Ovary (tissue), 10 donors: ENCODE data around the gene SPCS3. TPM values are rescaled to one million over a fixed set of nuclear protein-coding genes. Genes with fewer than 3 reads are reported as not detected.

Experiments
- DNase-seq, 5 donors: peaks; one replicate each; pipeline ENCODE4 v3.0.0-alpha.2; 2019 to 2020
- H3K27ac ChIP-seq, 2 donors: fragments of 200-600 bp; one replicate each; pipeline versions ENCODE4 v1.5.1 to v1.8.0; 2019 to 2022
- H3K27me3 ChIP-seq: fragments of 200-600 bp; one replicate; pipeline ENCODE4 v1.8.0; 2022
- H3K36me3 ChIP-seq: fragments of 200-600 bp; sonication (generic); one replicate; pipeline ENCODE4 v1.5.1; 2019
- H3K4me1 ChIP-seq: one replicate; pipeline ENCODE4 v1.8.1; 2013; ENCODE audit warnings: mild to moderate bottlenecking, moderate library complexity; ENCODE audit not compliant: insufficient read depth
- H3K4me3 ChIP-seq: fragments of 200-600 bp; sonication (generic); one replicate; pipeline ENCODE4 v1.5.1; 2017
- H3K9me3 ChIP-seq, 2 donors: fragments of 200-600 bp in 1 of 2; sonication (generic) in 1 of 2; one replicate each; pipeline versions ENCODE4 v1.5.1 to v1.8.1; 2013 to 2019; ENCODE audit warnings: mild to moderate bottlenecking in 1 of 2, moderate library complexity in 1 of 2
- CTCF ChIP-seq, 3 donors: fragments of 450-650 bp in 2 of 3; fragments of 200-600 bp in 1 of 3; IDR thresholded peaks; one replicate each; pipeline versions ENCODE4 v1.5.1 to v1.8.0; 2016 to 2022; ENCODE audit warnings: antibody characterized with exemption in 3 of 3, mild to moderate bottlenecking in 1 of 3
- EP300 ChIP-seq: sonication (generic); formaldehyde crosslinking; IDR thresholded peaks from one replicate; pipeline ENCODE4 v1.6.1; 2017; ENCODE audit warnings: antibody characterized with exemption
- POLR2A ChIP-seq: fragments of 450-650 bp; IDR thresholded peaks from one replicate; pipeline ENCODE4 v1.6.1; 2017; ENCODE audit warnings: antibody characterized with exemption, mild to moderate bottlenecking, moderate library complexity
- WGBS, 3 donors: extraction: QIAGEN DNeasy Blood & Tissue Kit in 1 of 3; methylation state at CpG; one replicate each; pipeline versions ENCODE4 v1.1.5 to v1.1.7; 2013 to 2017; 5-methylcytosine and 5-hydroxymethylcytosine counted together
- intact Hi-C, 4 donors: fragments of 100-400 bp; cut with DNase I; formaldehyde crosslinking; loops; one replicate each; pipeline versions ENCODE4 v1.11.0 to v1.15.1; 2022 to 2023
- long read RNA-seq, 3 donors: library from polyadenylated mRNA in 2 of 3; unstranded in 2 of 3; transcript quantifications; one replicate each; pipeline ENCODE4 v2.0.0 and lab custom pipeline, GENCODE V29; 2021 to 2026
- polyA plus RNA-seq, 2 donors: library from polyadenylated mRNA; stranded (reverse); fragments of 200-250 nt in 1 of 2; fragments of 350-450 nt in 1 of 2; fragmentation: Illumina TruSeq in 1 of 2; extraction: RNeasy Lipid Tissue Mini Kit (QIAGEN cat#74804) in 1 of 2; gene quantifications; one replicate each; pipeline ENCODE4 v1.2.3, GENCODE V29; 2013 to 2014
- total RNA-seq, 7 donors: library from RNA; depleted of rRNA in 2 of 7; stranded (reverse); fragments of >200 nt in 2 of 7; fragmentation: NEBNext Ultra II Directional in 3 of 7; extraction: Animal tissue kit (Norgen Biotek cat#: 25700) in 3 of 7; gene quantifications; one replicate each; pipeline versions ENCODE4 v1.1.0 to v1.2.4, GENCODE V29; 2016 to 2023
- donor health status: DM: no; HTN: no; CAD: no; lungs with moderate emphysema.
- donor health status: DM: no; HTN: no; CAD: no.
- donor health status: Bipolar disorder and iron deficiency.
- donor health status: DM: yes; HTN: yes; CAD: no.
- donor health status: DM: no; HTN: no; CAD: no.
- donor health status: DM: yes; HTN: yes; CAD: no.

SPCS3 gene
- 10 to 100 TPM; 41.7 to 89.3 (median 63.8) TPM for total RNA-seq
- polyA plus RNA-seq: 10 to 100 TPM; 18.5 to 39.0 TPM
- long read RNA-seq, donor 1, full-length matches to known transcripts: 18 of 18 reads
- long read RNA-seq, donor 1, partial matches to known transcripts: 0 of 18 reads
- long read RNA-seq, donor 1, other reads (novel, unspliced or antisense): 0 of 18 reads
- long read RNA-seq, donor 2, full-length matches to known transcripts: 36 of 36 reads
- long read RNA-seq, donor 2, partial matches to known transcripts: 0 of 36 reads
- long read RNA-seq, donor 2, other reads (novel, unspliced or antisense): 0 of 36 reads
- long read RNA-seq, donor 3, full-length matches to known transcripts: 31 of 39 reads
- long read RNA-seq, donor 3, partial matches to known transcripts: 0 of 39 reads
- long read RNA-seq, donor 3, other reads (novel, unspliced or antisense): 8 of 39 reads

- Histone ChIP-seq H3K4me3 (peak within 1 kb of the TSS; percentile 62), H3K36me3 (no peaks in the 10 kb centered on the region), H3K27me3 (no peaks in the 10 kb centered on the region), H3K4me1 (peaks cover 1% of the 10 kb centered on the region), H3K27ac (peak within 1 kb of the TSS; percentile 89 to 97), H3K9me3 (no peaks in the 10 kb centered on the region)
- no peak for TF ChIP-seq CTCF (IDR thresholded peaks at IDR 0.05)
- TF ChIP-seq EP300: no peak
- peak; percentile 85 for TF ChIP-seq POLR2A
- DNase-seq: peak; percentile 95 to 97 (median 96)
- intact Hi-C loops: loop anchor here in 1 of 4 donors (10.0 kb wide), 1 partner anchor 125 kb away; the partner anchor contains the start of gene SPATA4
- WGBS, 3 donors: 0 to 1% (median 1%) methylated on average over 77 to 94 of the region's 94 CpGs
These were observed at the start of gene SPCS3 for GRCh38 chr4:176319704-176320339. Gene SPCS3, plus strand, starts transcription at chr4:176319966. Its CDS starts 111 bp downstream, at chr4:176320077.

- WGBS, 3 donors: 43 to 56% (median 53%) methylated on average over 5 of the region's 5 CpGs
- Histone ChIP-seq H3K4me1 (no peaks in the 10 kb centered on the region), H3K9me3 (no peaks in the 10 kb centered on the region), H3K27me3 (no peaks in the 10 kb centered on the region), H3K27ac (no peak overlapping the region), H3K36me3 (no peaks in the 10 kb centered on the region), H3K4me3 (no peak overlapping the region)
- TF ChIP-seq EP300 (no peak), POLR2A (no peak), CTCF (IDR thresholded peaks at IDR 0.05) (no peak)
- intact Hi-C loops: no loop called here
- DNase-seq: no peak
These were observed 49.1 kb upstream of the SPCS3 start for GRCh38 chr4:176270669-176271068.

GRCh38 chr4:176271749-176272148, 48.0 kb upstream of the SPCS3 start:
- no peak for TF ChIP-seq CTCF (IDR thresholded peaks at IDR 0.05)
- H3K27me3 ChIP-seq: no peaks in the 10 kb centered on the region
- H3K4me1 ChIP-seq: no peaks in the 10 kb centered on the region
- H3K9me3 ChIP-seq: no peaks in the 10 kb centered on the region
- no peak overlapping the region for H3K4me3 ChIP-seq
- 83 to 90% (median 88%) methylated on average over 3 of the region's 3 CpGs for WGBS, 3 donors
- no peak for DNase-seq
- no peaks in the 10 kb centered on the region for H3K36me3 ChIP-seq
- intact Hi-C loops: no loop called here
- no peak overlapping the region for H3K27ac ChIP-seq

DNA sequence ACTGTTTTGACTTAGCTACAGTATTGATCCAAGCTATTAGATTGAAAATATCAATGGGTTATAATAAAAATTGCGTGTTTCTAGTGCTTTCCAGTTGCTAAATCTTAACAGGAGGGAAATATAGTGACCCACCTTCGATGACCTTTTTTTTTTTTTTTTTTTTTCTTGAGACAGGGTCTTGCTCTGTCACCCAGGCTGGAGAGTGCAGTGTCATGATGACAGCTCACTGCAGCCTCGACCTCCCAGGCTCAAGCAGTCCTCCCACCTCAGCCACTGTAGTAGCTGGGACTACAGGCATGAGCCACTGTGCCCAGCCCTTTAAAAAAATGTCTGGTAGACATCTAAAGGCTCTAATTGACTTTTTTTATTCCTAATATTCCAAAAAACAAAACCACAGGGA, 47.0 kb upstream of the SPCS3 start:
- intact Hi-C loops: no loop called here
- TF ChIP-seq CTCF (IDR thresholded peaks at IDR 0.05): no peak
- TF ChIP-seq EP300: no peak
- TF ChIP-seq POLR2A: no peak
- H3K36me3 ChIP-seq: no peaks in the 10 kb centered on the region
- no peaks in the 10 kb centered on the region for H3K9me3 ChIP-seq
- H3K27ac ChIP-seq: no peak overlapping the region
- no peaks in the 10 kb centered on the region for H3K27me3 ChIP-seq
- H3K4me1 ChIP-seq: no peaks in the 10 kb centered on the region
- no peak for DNase-seq
- 75 to 78% (median 78%) methylated on average over 3 of the region's 3 CpGs for WGBS, 3 donors
- H3K4me3 ChIP-seq: no peak overlapping the region
